Measurements from ENCODE around the gene CASQ2.

The CASQ2 gene

GRCh38 chr1:115710859-115711624 lies 57.5 kb downstream of the CASQ2 start:
- H3K4me1 ChIP-seq (ENCODE audit: insufficient read depth, low read length): peaks cover 20% of the 10 kb centered on the region
- H3K9ac ChIP-seq (ENCODE audit: low read depth, low read length): no peak overlapping the region
- no peaks in the 10 kb centered on the region for H3K9me3 ChIP-seq (ENCODE audit: control insufficient read depth, insufficient read depth, low read length)
- no peaks in the 10 kb centered on the region for H3K36me3 ChIP-seq (ENCODE audit: insufficient read depth, low read length)

GRCh38 chr1:115706587-115707425 lies 61.7 kb downstream of the CASQ2 start:
- H3K9me3 ChIP-seq (ENCODE audit: control insufficient read depth, insufficient read depth, low read length): no peaks in the 10 kb centered on the region
- peaks cover 9% of the 10 kb centered on the region; the same call in 1 of the 2 replicates for H3K4me1 ChIP-seq (ENCODE audit: insufficient read depth, low read length)
- no peak overlapping the region for H3K9ac ChIP-seq (ENCODE audit: low read depth, low read length)
- H3K36me3 ChIP-seq (ENCODE audit: insufficient read depth, low read length): no peaks in the 10 kb centered on the region

GRCh38 chr1:115705963-115706362 lies 62.6 kb downstream of the CASQ2 start:
- H3K36me3 ChIP-seq (ENCODE audit: insufficient read depth, low read length): no peaks in the 10 kb centered on the region
- H3K9ac ChIP-seq (ENCODE audit: low read depth, low read length): no peak overlapping the region

GRCh38 chr1:115705085-115705951 lies 63.2 kb downstream of the CASQ2 start:
- Histone ChIP-seq H3K4me1 (ENCODE audit: insufficient read depth, low read length) (peaks cover 9% of the 10 kb centered on the region; the same call in 1 of the 2 replicates), H3K9me3 (ENCODE audit: control insufficient read depth, insufficient read depth, low read length) (no peaks in the 10 kb centered on the region), H3K9ac (ENCODE audit: low read depth, low read length) (no peak overlapping the region)

More at GRCh38 chr1:115705963-115706362, 62.6 kb downstream of the CASQ2 start:
- Histone ChIP-seq H3K4me1 (ENCODE audit: insufficient read depth, low read length) (peaks cover 9% of the 10 kb centered on the region; the same call in 1 of the 2 replicates), H3K9me3 (ENCODE audit: control insufficient read depth, insufficient read depth, low read length) (no peaks in the 10 kb centered on the region)

GRCh38 chr1:115702959-115703358 lies 65.6 kb downstream of the CASQ2 start:
- Histone ChIP-seq H3K9ac (ENCODE audit: low read depth, low read length) (no peak overlapping the region), H3K4me1 (ENCODE audit: insufficient read depth, low read length) (peaks cover 9% of the 10 kb centered on the region; the same call in 1 of the 2 replicates), H3K36me3 (ENCODE audit: insufficient read depth, low read length) (no peaks in the 10 kb centered on the region), H3K9me3 (ENCODE audit: control insufficient read depth, insufficient read depth, low read length) (no peaks in the 10 kb centered on the region)

More at GRCh38 chr1:115705085-115705951, 63.2 kb downstream of the CASQ2 start:
- no peaks in the 10 kb centered on the region for H3K36me3 ChIP-seq (ENCODE audit: insufficient read depth, low read length)

- peaks cover 4% of the 10 kb centered on the region; the same call in 1 of the 2 replicates for H3K4me1 ChIP-seq (ENCODE audit: insufficient read depth, low read length)
- H3K36me3 ChIP-seq (ENCODE audit: insufficient read depth, low read length): no peaks in the 10 kb centered on the region
- no peaks in the 10 kb centered on the region for H3K9me3 ChIP-seq (ENCODE audit: control insufficient read depth, insufficient read depth, low read length)
- H3K9ac ChIP-seq (ENCODE audit: low read depth, low read length): no peak overlapping the region
Measured at GRCh38 chr1:115701090-115701489, 67.4 kb downstream of the CASQ2 start.

- no peak overlapping the region for H3K9ac ChIP-seq (ENCODE audit: low read depth, low read length)
- H3K9me3 ChIP-seq (ENCODE audit: control insufficient read depth, insufficient read depth, low read length): no peaks in the 10 kb centered on the region
- no peaks in the 10 kb centered on the region for H3K36me3 ChIP-seq (ENCODE audit: insufficient read depth, low read length)
Measured at GRCh38 chr1:115697619-115698018, 70.9 kb downstream of the CASQ2 start.

GRCh38 chr1:115694805-115695204 lies 73.7 kb downstream of the CASQ2 start:
- H3K9ac ChIP-seq (ENCODE audit: low read depth, low read length): no peak overlapping the region
- no peaks in the 10 kb centered on the region for H3K9me3 ChIP-seq (ENCODE audit: control insufficient read depth, insufficient read depth, low read length)
- no peaks in the 10 kb centered on the region for H3K4me1 ChIP-seq (ENCODE audit: insufficient read depth, low read length)
- H3K36me3 ChIP-seq (ENCODE audit: insufficient read depth, low read length): peaks cover 5% of the 10 kb centered on the region

More at GRCh38 chr1:115697619-115698018, 70.9 kb downstream of the CASQ2 start:
- no peaks in the 10 kb centered on the region for H3K4me1 ChIP-seq (ENCODE audit: insufficient read depth, low read length)

GRCh38 chr1:115692224-115692623 lies 76.3 kb downstream of the CASQ2 start:
- H3K9me3 ChIP-seq (ENCODE audit: control insufficient read depth, insufficient read depth, low read length): no peaks in the 10 kb centered on the region

GRCh38 chr1:115690972-115691371 lies 77.5 kb downstream of the CASQ2 start:
- Histone ChIP-seq H3K4me1 (ENCODE audit: insufficient read depth, low read length) (no peaks in the 10 kb centered on the region), H3K9ac (ENCODE audit: low read depth, low read length) (no peak overlapping the region), H3K9me3 (ENCODE audit: control insufficient read depth, insufficient read depth, low read length) (no peaks in the 10 kb centered on the region), H3K36me3 (ENCODE audit: insufficient read depth, low read length) (peaks cover 5% of the 10 kb centered on the region)

More at GRCh38 chr1:115692224-115692623, 76.3 kb downstream of the CASQ2 start:
- no peak overlapping the region for H3K9ac ChIP-seq (ENCODE audit: low read depth, low read length)
- H3K36me3 ChIP-seq (ENCODE audit: insufficient read depth, low read length): peaks cover 5% of the 10 kb centered on the region
- no peaks in the 10 kb centered on the region for H3K4me1 ChIP-seq (ENCODE audit: insufficient read depth, low read length)

- Histone ChIP-seq H3K4me1 (ENCODE audit: insufficient read depth, low read length) (no peaks in the 10 kb centered on the region), H3K9ac (ENCODE audit: low read depth, low read length) (no peak overlapping the region), H3K9me3 (ENCODE audit: control insufficient read depth, insufficient read depth, low read length) (no peaks in the 10 kb centered on the region), H3K36me3 (ENCODE audit: insufficient read depth, low read length) (peaks cover 9% of the 10 kb centered on the region)
Measured at GRCh38 chr1:115687744-115688143, 80.8 kb downstream of the CASQ2 start.

- peaks cover 5% of the 10 kb centered on the region for H3K36me3 ChIP-seq (ENCODE audit: insufficient read depth, low read length)
- H3K9me3 ChIP-seq (ENCODE audit: control insufficient read depth, insufficient read depth, low read length): no peaks in the 10 kb centered on the region
- H3K4me1 ChIP-seq (ENCODE audit: insufficient read depth, low read length): no peaks in the 10 kb centered on the region
- no peak overlapping the region for H3K9ac ChIP-seq (ENCODE audit: low read depth, low read length)
Measured at GRCh38 chr1:115685029-115685705, 83.3 kb downstream of the CASQ2 start.

GRCh38 chr1:115682792-115683191 lies 85.7 kb downstream of the CASQ2 start:
- peaks cover 5% of the 10 kb centered on the region for H3K36me3 ChIP-seq (ENCODE audit: insufficient read depth, low read length)
- H3K9me3 ChIP-seq (ENCODE audit: control insufficient read depth, insufficient read depth, low read length): no peaks in the 10 kb centered on the region
- no peak overlapping the region for H3K9ac ChIP-seq (ENCODE audit: low read depth, low read length)
- H3K4me1 ChIP-seq (ENCODE audit: insufficient read depth, low read length): peaks cover 2% of the 10 kb centered on the region; the same call in 1 of the 2 replicates

Measured in ES-I3 (cell line).